ENCODE results near the gene SYF2. TPM values are rescaled to one million over a fixed set of nuclear protein-coding genes. Genes with fewer than 3 reads are reported as not detected.

The SYF2 gene
- total and polyA plus RNA-seq, 2 donors (not counting 1 experiment from before 2014, with no cell fraction given) = 21.9 to 67.3 TPM

GRCh38 chr1:25187077-25187476 is 45.2 kb downstream of the SYF2 start:
- DNase-seq = no peak
- no peaks in the 10 kb centered on the region for H3K36me3 ChIP-seq (replicated peaks in 1 of 2; ENCODE audit: control extremely low read depth in 1 of 2, control insufficient read depth in 1 of 2, extremely low read depth in 1 of 2, insufficient read depth in 2 of 2, low read length in 1 of 2)
- H4K20me1 ChIP-seq (ENCODE audit: control insufficient read depth, insufficient read depth, low read length, poor library complexity, severe bottlenecking) = no peaks in the 10 kb centered on the region
- no peaks in the 10 kb centered on the region for H3K9me3 ChIP-seq (ENCODE audit: control extremely low read depth in 1 of 3, control insufficient read depth in 2 of 3, insufficient read depth in 1 of 3, low read length in 2 of 3)
- H3K27ac ChIP-seq (ENCODE audit: low read length in 2 of 2) = no peak overlapping the region
- no peak overlapping the region for H3K9ac ChIP-seq (ENCODE audit: low read length)
- H2AFZ ChIP-seq (ENCODE audit: insufficient read depth, low read depth, low read length, poor library complexity, severe bottlenecking) = no peak overlapping the region
- no peak overlapping the region for H3K4me3 ChIP-seq (ENCODE audit: control extremely low read depth in 1 of 5, extremely low read depth in 1 of 5, insufficient read depth in 1 of 5, low read depth in 2 of 5, low read length in 4 of 5)
- 97% methylated on average over 5 of the region's 5 CpGs for WGBS (ENCODE audit: insufficient coverage)
- no peak for TF ChIP-seq EZH2 (IDR thresholded peaks at IDR 0.05; ENCODE audit: borderline replicate concordance, insufficient read depth, low read depth, low read length, poor library complexity, severe bottlenecking)
- no peak for TF ChIP-seq CTCF (IDR thresholded peaks at IDR 0.05)
- CTCF ChIA-PET = interaction anchor here (1.2 kb wide), 1 partner anchor 498 kb away, joined by 3 read pairs; no protein-coding TSS in a partner anchor
- no peaks in the 10 kb centered on the region for H3K79me2 ChIP-seq (ENCODE audit: control insufficient read depth, insufficient read depth, low read length)
- H3K4me1 Mint-ChIP-seq = no peaks in the 10 kb centered on the region
- H3K4me2 ChIP-seq (replicated peaks; ENCODE audit: low read depth, low read length, poor library complexity, severe bottlenecking) = no peak overlapping the region
- H3K27me3 ChIP-seq (replicated peaks in 1 of 4; ENCODE audit: control extremely low read depth in 1 of 4, control insufficient read depth in 3 of 4, insufficient read depth in 4 of 4, low read length in 3 of 4) = peaks cover 0 to 3% (median 0%) of the 10 kb centered on the region in 4 experiments
- peaks cover 19% of the 10 kb centered on the region for H3K27me3 Mint-ChIP-seq
- no peak overlapping the region for H3K27ac Mint-ChIP-seq
- H3K9me3 Mint-ChIP-seq (ENCODE audit: insufficient read depth) = no peaks in the 10 kb centered on the region
- intact Hi-C loops (cut with micrococcal nuclease) = no loop called here
- no peaks in the 10 kb centered on the region for H3K4me1 ChIP-seq (ENCODE audit: control insufficient read depth in 2 of 2, insufficient read depth in 2 of 2, low read length in 2 of 2)
- POLR2A ChIA-PET = no interaction called here
- no peak overlapping the region for H3K4me3 Mint-ChIP-seq
- ATAC-seq (ENCODE audit: low read depth) = no peak

- no peak overlapping the region for H3K4me2 ChIP-seq (replicated peaks; ENCODE audit: low read depth, low read length, poor library complexity, severe bottlenecking)
- H3K27me3 ChIP-seq (replicated peaks in 1 of 4; ENCODE audit: control extremely low read depth in 1 of 4, control insufficient read depth in 3 of 4, insufficient read depth in 4 of 4, low read length in 3 of 4) = peaks cover 0 to 3% (median 0%) of the 10 kb centered on the region in 4 experiments
- Mint-ChIP-seq H3K27me3 (peaks cover 19% of the 10 kb centered on the region), H3K9me3 (ENCODE audit: insufficient read depth) (no peaks in the 10 kb centered on the region), H3K4me3 (no peak overlapping the region), H3K27ac (no peak overlapping the region), H3K4me1 (no peaks in the 10 kb centered on the region)
- intact Hi-C loops (cut with micrococcal nuclease) = no loop called here
- CTCF ChIA-PET = no interaction called here
- no peak overlapping the region for H3K9ac ChIP-seq (ENCODE audit: low read length)
- WGBS (ENCODE audit: insufficient coverage) = 84% methylated on average over 13 of the region's 14 CpGs
- H3K9me3 ChIP-seq (ENCODE audit: control extremely low read depth in 1 of 3, control insufficient read depth in 2 of 3, insufficient read depth in 1 of 3, low read length in 2 of 3) = no peaks in the 10 kb centered on the region
- no peaks in the 10 kb centered on the region for H4K20me1 ChIP-seq (ENCODE audit: control insufficient read depth, insufficient read depth, low read length, poor library complexity, severe bottlenecking)
- no peaks in the 10 kb centered on the region for H3K79me2 ChIP-seq (ENCODE audit: control insufficient read depth, insufficient read depth, low read length)
- no peak for TF ChIP-seq CTCF (IDR thresholded peaks at IDR 0.05)
- POLR2A ChIA-PET = interaction anchor here (0.7 kb wide), 1 partner anchor 369 kb away, joined by 3 read pairs; no protein-coding TSS in a partner anchor
- no peaks in the 10 kb centered on the region for H3K4me1 ChIP-seq (ENCODE audit: control insufficient read depth in 2 of 2, insufficient read depth in 2 of 2, low read length in 2 of 2)
- no peak overlapping the region for H2AFZ ChIP-seq (ENCODE audit: insufficient read depth, low read depth, low read length, poor library complexity, severe bottlenecking)
- ATAC-seq (ENCODE audit: low read depth) (no peak), DNase-seq (no peak)
- H3K4me3 ChIP-seq (ENCODE audit: control extremely low read depth in 1 of 5, extremely low read depth in 1 of 5, insufficient read depth in 1 of 5, low read depth in 2 of 5, low read length in 4 of 5) = no peak overlapping the region
- H3K36me3 ChIP-seq (replicated peaks in 1 of 2; ENCODE audit: control extremely low read depth in 1 of 2, control insufficient read depth in 1 of 2, extremely low read depth in 1 of 2, insufficient read depth in 2 of 2, low read length in 1 of 2) = no peaks in the 10 kb centered on the region
- no peak overlapping the region for H3K27ac ChIP-seq (ENCODE audit: low read length in 2 of 2)
Measured at GRCh38 chr1:25186161-25187007, 45.9 kb downstream of the SYF2 start.
